ENCODE results near the gene EEF2K. TPM values are rescaled to one million over a fixed set of nuclear protein-coding genes. Genes with fewer than 3 reads are reported as not detected.

EEF2K gene
- total RNA-seq, 4 donors from 2014 or later: 22.2 to 223 (median 50.1) TPM

DNA sequence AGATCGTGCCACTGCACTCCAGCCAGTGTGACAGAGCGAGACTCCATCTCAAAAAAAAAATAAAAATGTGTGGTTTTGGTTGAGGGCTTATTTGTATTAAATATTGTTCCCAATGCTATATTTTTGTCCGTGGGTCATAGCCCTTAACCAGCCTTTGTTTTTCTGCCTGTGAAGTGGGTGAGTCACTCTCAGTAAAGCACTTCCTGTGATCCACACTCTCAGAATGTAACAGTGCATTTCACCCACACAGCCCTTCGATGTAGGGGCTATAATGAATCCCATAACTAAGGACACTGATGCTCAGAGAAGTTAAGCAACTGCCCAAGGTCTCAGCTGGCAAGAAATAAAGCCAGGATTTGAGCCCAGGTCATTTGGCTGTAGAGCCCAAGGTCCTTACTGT, 56.4 kb downstream of the EEF2K start:
- TF ChIP-seq, protein P1, sequence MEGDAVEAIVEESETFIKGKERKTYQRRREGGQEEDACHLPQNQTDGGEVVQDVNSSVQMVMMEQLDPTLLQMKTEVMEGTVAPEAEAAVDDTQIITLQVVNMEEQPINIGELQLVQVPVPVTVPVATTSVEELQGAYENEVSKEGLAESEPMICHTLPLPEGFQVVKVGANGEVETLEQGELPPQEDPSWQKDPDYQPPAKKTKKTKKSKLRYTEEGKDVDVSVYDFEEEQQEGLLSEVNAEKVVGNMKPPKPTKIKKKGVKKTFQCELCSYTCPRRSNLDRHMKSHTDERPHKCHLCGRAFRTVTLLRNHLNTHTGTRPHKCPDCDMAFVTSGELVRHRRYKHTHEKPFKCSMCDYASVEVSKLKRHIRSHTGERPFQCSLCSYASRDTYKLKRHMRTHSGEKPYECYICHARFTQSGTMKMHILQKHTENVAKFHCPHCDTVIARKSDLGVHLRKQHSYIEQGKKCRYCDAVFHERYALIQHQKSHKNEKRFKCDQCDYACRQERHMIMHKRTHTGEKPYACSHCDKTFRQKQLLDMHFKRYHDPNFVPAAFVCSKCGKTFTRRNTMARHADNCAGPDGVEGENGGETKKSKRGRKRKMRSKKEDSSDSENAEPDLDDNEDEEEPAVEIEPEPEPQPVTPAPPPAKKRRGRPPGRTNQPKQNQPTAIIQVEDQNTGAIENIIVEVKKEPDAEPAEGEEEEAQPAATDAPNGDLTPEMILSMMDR (IDR thresholded peaks at IDR 0.05): no peak
- TF ChIP-seq POLR2AphosphoS5 (IDR thresholded peaks at IDR 0.05) (no peak), POLR2A (IDR thresholded peaks at IDR 0.05) (no peak), EP300 (IDR thresholded peaks at IDR 0.05; ENCODE audit: low read depth) (no peak)
- in situ Hi-C loops (cut with MboI; ENCODE audit: low pct_ligation_motif_present in 1 of 4, low pct_unique_long_range_greater_than_20kb in 1 of 4, low sequenced_read_pairs in 3 of 4): no loop called here
- no peaks in the 10 kb centered on the region for H3K4me1 ChIP-seq
- intact Hi-C loops (cut with DNase I; ENCODE audit: low total_unique reads): no loop called here
- no peak for DNase-seq
- H3K9me3 ChIP-seq: no peaks in the 10 kb centered on the region
- H3K4me3 ChIP-seq: no peak overlapping the region
- WGBS, 2 donors (ENCODE audit: low coverage in 1 of 2): 48 to 56% methylated on average over 2 to 4 of the region's 4 CpGs
- no peaks in the 10 kb centered on the region for H3K27me3 ChIP-seq
- peaks cover 0 to 62% (median 24%) of the 10 kb centered on the region in 4 donors for H3K36me3 ChIP-seq
- H3K27ac ChIP-seq: no peak overlapping the region

DNA sequence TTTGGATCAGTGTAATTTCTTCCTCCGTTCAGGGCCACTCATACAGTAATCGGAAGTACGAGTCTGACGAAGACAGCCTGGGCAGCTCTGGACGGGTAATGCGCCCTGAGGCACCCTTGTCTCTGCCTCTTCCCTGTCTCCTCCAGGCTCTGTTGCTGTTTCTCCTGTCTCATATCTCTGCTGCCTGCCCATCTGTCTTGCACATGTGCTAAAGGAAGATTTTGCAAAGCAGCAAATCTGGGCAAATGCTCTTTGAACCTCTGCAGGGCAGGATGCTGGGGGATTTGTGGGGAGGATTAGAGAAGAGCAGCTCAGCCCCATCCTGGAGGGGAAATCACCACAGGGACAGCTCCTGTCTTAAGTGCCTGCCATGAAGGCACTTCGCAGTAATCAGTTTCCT, 58.7 kb downstream of the EEF2K start:
- intact Hi-C loops (cut with DNase I; ENCODE audit: low total_unique reads): no loop called here
- in situ Hi-C loops (cut with MboI; ENCODE audit: low pct_ligation_motif_present in 1 of 4, low pct_unique_long_range_greater_than_20kb in 1 of 4, low sequenced_read_pairs in 3 of 4): no loop called here
- Histone ChIP-seq H3K9me3 (no peaks in the 10 kb centered on the region), H3K27me3 (no peaks in the 10 kb centered on the region), H3K4me3 (no peak overlapping the region), H3K4me1 (no peaks in the 10 kb centered on the region), H3K27ac (no peak overlapping the region), H3K36me3 (peaks cover 0 to 62% (median 19%) of the 10 kb centered on the region in 4 donors)
- DNase-seq: no peak
- 83 to 93% methylated on average over 3 to 7 of the region's 7 CpGs for WGBS, 2 donors (ENCODE audit: low coverage in 1 of 2)
- TF ChIP-seq EP300 (IDR thresholded peaks at IDR 0.05; ENCODE audit: low read depth): no peak
- TF ChIP-seq, protein P1 (IDR thresholded peaks at IDR 0.05): no peak
- TF ChIP-seq POLR2AphosphoS5 (IDR thresholded peaks at IDR 0.05): no peak
- no peak for TF ChIP-seq POLR2A (IDR thresholded peaks at IDR 0.05)

DNA sequence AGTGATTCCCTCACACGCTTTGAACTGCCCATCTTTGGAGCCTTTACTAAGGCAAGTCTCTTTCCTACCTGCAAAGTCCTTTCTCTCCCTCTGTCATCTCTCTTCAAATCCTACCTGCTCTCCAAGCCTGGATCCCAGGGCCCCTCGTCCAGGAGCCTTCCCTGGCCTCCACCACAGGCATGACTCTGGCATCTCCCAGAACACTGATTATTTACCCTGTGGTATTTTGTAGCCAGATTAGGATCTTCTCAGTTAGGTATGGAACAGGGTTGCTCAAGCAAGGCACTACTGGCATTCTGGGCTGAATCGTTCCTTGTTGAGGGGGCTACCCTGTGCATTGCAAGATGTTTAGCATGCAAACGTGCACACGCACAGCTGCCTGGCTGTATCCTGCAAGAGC, 59.3 kb downstream of the EEF2K start:
- TF ChIP-seq POLR2A (IDR thresholded peaks at IDR 0.05) (no peak), POLR2AphosphoS5 (IDR thresholded peaks at IDR 0.05) (no peak), EP300 (IDR thresholded peaks at IDR 0.05; ENCODE audit: low read depth) (no peak)
- TF ChIP-seq, protein P1 (IDR thresholded peaks at IDR 0.05): no peak
- Histone ChIP-seq H3K4me1 (no peaks in the 10 kb centered on the region), H3K4me3 (no peak overlapping the region), H3K36me3 (peaks cover 0 to 63% (median 18%) of the 10 kb centered on the region in 4 donors), H3K27me3 (no peaks in the 10 kb centered on the region), H3K9me3 (no peaks in the 10 kb centered on the region), H3K27ac (no peak overlapping the region)
- no peak for DNase-seq
- 85 to 87% methylated on average over 5 of the region's 5 CpGs for WGBS, 2 donors (ENCODE audit: low coverage in 1 of 2)
- in situ Hi-C loops (cut with MboI; ENCODE audit: low pct_ligation_motif_present in 1 of 4, low pct_unique_long_range_greater_than_20kb in 1 of 4, low sequenced_read_pairs in 3 of 4) (no loop called here), intact Hi-C loops (cut with DNase I; ENCODE audit: low total_unique reads) (no loop called here)

DNA sequence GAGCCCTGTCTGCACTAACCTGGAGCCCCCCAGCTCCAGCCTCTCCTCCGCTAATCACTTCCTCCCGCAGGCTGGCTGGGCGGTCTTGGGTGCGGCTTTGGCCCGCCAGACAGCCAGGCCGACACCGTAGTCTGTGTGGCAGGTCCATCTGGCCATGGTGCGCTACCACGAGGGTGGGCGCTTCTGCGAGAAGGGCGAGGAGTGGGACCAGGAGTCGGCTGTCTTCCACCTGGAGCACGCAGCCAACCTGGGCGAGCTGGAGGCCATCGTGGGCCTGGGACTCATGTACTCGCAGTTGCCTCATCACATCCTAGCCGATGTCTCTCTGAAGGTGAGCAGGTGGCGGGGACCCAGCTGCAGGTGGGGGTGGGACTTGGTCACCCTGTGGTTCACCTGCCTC, 60.5 kb downstream of the EEF2K start:
- in situ Hi-C loops (cut with MboI; ENCODE audit: low pct_ligation_motif_present in 1 of 4, low pct_unique_long_range_greater_than_20kb in 1 of 4, low sequenced_read_pairs in 3 of 4) (no loop called here), intact Hi-C loops (cut with DNase I; ENCODE audit: low total_unique reads) (no loop called here)
- H3K4me3 ChIP-seq: no peak overlapping the region
- no peak for DNase-seq
- no peak for TF ChIP-seq POLR2AphosphoS5 (IDR thresholded peaks at IDR 0.05)
- WGBS, 2 donors (ENCODE audit: low coverage in 1 of 2): 99% methylated on average over 16 of the region's 19 CpGs; no CpG with 5 or more reads in 1 of the 2 donors
- H3K9me3 ChIP-seq: no peaks in the 10 kb centered on the region
- no peaks in the 10 kb centered on the region for H3K27me3 ChIP-seq
- H3K27ac ChIP-seq: no peak overlapping the region
- H3K36me3 ChIP-seq: peaks cover 0 to 64% (median 15%) of the 10 kb centered on the region in 4 donors
- no peaks in the 10 kb centered on the region for H3K4me1 ChIP-seq

DNA sequence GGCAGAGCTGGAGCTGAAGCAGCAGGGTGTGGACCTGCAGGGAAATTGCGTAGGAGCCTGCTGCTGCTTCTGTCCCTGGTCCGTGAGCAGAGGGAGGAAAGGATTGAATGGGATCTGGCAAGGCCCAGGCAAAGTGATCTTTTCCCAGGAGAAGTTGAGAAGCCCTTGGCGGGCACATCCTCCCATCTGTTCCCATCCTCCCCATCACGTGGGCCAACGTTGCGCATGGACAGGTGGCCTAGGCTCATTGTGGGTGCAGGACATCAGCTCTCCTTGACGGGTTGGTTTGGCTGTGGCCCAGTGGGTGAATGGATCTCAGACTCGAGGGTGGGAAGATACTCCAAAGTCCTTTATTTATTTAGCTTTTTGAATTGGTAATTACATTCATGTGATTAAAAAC, 61.7 kb downstream of the EEF2K start:
- in situ Hi-C loops (cut with MboI; ENCODE audit: low pct_ligation_motif_present in 1 of 4, low pct_unique_long_range_greater_than_20kb in 1 of 4, low sequenced_read_pairs in 3 of 4): no loop called here
- H3K36me3 ChIP-seq: peaks cover 0 to 58% (median 18%) of the 10 kb centered on the region in 4 donors
- 89% methylated on average over 8 of the region's 8 CpGs; no CpG with 5 or more reads in 1 of the 2 donors for WGBS, 2 donors (ENCODE audit: low coverage in 1 of 2)

More for the DNA sequence above, 61.7 kb downstream of the EEF2K start:
- H3K4me1 ChIP-seq: no peaks in the 10 kb centered on the region
- intact Hi-C loops (cut with DNase I; ENCODE audit: low total_unique reads): no loop called here
- no peaks in the 10 kb centered on the region for H3K9me3 ChIP-seq
- H3K4me3 ChIP-seq: no peak overlapping the region
- no peak for TF ChIP-seq POLR2A (IDR thresholded peaks at IDR 0.05)
- TF ChIP-seq, protein P1 (IDR thresholded peaks at IDR 0.05): no peak
- TF ChIP-seq POLR2AphosphoS5 (IDR thresholded peaks at IDR 0.05): no peak
- TF ChIP-seq EP300 (IDR thresholded peaks at IDR 0.05; ENCODE audit: low read depth): no peak
- no peaks in the 10 kb centered on the region for H3K27me3 ChIP-seq
- DNase-seq: no peak
- no peak overlapping the region for H3K27ac ChIP-seq
